HG02943 (cell line): ENCODE measurements around the gene GJE1.
"Not testable (repeated sequence)": the region's sequence is repeated elsewhere in the genome, so short reads cannot be mapped to it uniquely, and the experiment has no call there.

Source experiments
- ATAC-seq: cut with Tn5 transposase; IDR thresholded peaks from one replicate; pipeline ENCODE4 v1.9.1; 2021; ENCODE audit warnings: mild to moderate bottlenecking, low read depth, moderate library complexity; ENCODE audit not compliant: unreplicated experiment

The GJE1 gene

GRCh38 chr6:142132625-142133024 lies at the start of gene GJE1:
GJE1 (plus strand) TSS chr6:142132925; CDS start chr6:142133159, 234 bp downstream.
- ATAC-seq = no peak

GRCh38 chr6:142087950-142088857 lies 44.5 kb upstream of the GJE1 start:
- no peak for ATAC-seq

- no peak for ATAC-seq
These were observed 43.9 kb upstream of the GJE1 start for GRCh38 chr6:142088858-142089216.

- ATAC-seq = not testable (repeated sequence)
These were observed 27.9 kb upstream of the GJE1 start for GRCh38 chr6:142104820-142105219.

- ATAC-seq = not testable (repeated sequence)
These were observed 21.9 kb upstream of the GJE1 start for GRCh38 chr6:142110820-142111219.

GRCh38 chr6:142112451-142113061 lies 20.2 kb upstream of the GJE1 start:
- no peak for ATAC-seq

GRCh38 chr6:142117366-142117765 lies 15.4 kb upstream of the GJE1 start:
- no peak for ATAC-seq

GRCh38 chr6:142118328-142118727 lies 14.4 kb upstream of the GJE1 start:
- ATAC-seq = no peak

GRCh38 chr6:142118925-142119324 lies 13.8 kb upstream of the GJE1 start:
- no peak for ATAC-seq

GRCh38 chr6:142121342-142121741 lies 11.4 kb upstream of the GJE1 start:
- ATAC-seq = no peak

- no peak for ATAC-seq
These were observed 1.9 kb upstream of the GJE1 start for GRCh38 chr6:142130814-142131213.

GRCh38 chr6:142138876-142139275 lies 6.2 kb downstream of the GJE1 start:
- ATAC-seq = no peak

- ATAC-seq = not testable (repeated sequence)
These were observed 8.8 kb downstream of the GJE1 start for GRCh38 chr6:142141531-142141930.

GRCh38 chr6:142146828-142147662 lies 14.3 kb downstream of the GJE1 start, which contains the start of the genes NMBR and VTA1:
NMBR (minus strand) TSS chr6:142147122; CDS start chr6:142088658, 58,464 bp downstream.
VTA1 (plus strand) TSS chr6:142147263; CDS start chr6:142147288, 25 bp downstream.
- ATAC-seq = peak; percentile 100

GRCh38 chr6:142152746-142153145 lies 20.0 kb downstream of the GJE1 start:
- ATAC-seq = no peak

- no peak for ATAC-seq
These were observed 20.5 kb downstream of the GJE1 start for GRCh38 chr6:142153196-142153595.

GRCh38 chr6:142154336-142154735 lies 21.6 kb downstream of the GJE1 start:
- no peak for ATAC-seq

- no peak for ATAC-seq
These were observed 22.4 kb downstream of the GJE1 start for GRCh38 chr6:142155091-142155490.

- no peak for ATAC-seq
These were observed 23.4 kb downstream of the GJE1 start for GRCh38 chr6:142155895-142156757.

- ATAC-seq = not testable (repeated sequence)
These were observed 24.0 kb downstream of the GJE1 start for GRCh38 chr6:142156758-142157068.
